ENCODE results near the gene SLC25A25.

Gene SLC25A25

DNA sequence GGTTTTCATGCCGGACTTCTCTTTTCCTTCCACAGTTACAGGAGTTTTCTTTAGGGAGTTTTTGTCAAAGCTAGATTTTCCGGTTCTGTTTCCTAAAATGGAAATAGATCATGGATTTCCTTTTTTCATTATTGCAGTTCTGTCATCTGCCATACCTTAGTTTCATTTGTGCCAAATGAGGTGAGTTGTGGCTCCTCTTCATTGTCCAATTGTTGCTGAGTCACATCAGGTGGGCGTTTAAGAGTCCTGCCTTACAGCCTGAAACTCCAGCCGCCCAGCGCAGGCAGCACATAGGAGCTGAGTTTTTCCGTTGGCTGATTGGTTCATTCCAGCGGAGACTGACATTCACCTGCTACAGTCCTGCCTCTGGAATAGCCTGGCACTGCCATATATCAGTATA lies 14.1 kb downstream of the SLC25A25 start:
- no peak for TF ChIP-seq EZH2phosphoT487 (IDR thresholded peaks at IDR 0.05; ENCODE audit: borderline replicate concordance)
- TF ChIP-seq, protein P1, sequence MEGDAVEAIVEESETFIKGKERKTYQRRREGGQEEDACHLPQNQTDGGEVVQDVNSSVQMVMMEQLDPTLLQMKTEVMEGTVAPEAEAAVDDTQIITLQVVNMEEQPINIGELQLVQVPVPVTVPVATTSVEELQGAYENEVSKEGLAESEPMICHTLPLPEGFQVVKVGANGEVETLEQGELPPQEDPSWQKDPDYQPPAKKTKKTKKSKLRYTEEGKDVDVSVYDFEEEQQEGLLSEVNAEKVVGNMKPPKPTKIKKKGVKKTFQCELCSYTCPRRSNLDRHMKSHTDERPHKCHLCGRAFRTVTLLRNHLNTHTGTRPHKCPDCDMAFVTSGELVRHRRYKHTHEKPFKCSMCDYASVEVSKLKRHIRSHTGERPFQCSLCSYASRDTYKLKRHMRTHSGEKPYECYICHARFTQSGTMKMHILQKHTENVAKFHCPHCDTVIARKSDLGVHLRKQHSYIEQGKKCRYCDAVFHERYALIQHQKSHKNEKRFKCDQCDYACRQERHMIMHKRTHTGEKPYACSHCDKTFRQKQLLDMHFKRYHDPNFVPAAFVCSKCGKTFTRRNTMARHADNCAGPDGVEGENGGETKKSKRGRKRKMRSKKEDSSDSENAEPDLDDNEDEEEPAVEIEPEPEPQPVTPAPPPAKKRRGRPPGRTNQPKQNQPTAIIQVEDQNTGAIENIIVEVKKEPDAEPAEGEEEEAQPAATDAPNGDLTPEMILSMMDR (conservative IDR thresholded peaks at IDR 0.05; ENCODE audit: low read length): no peak
- no peaks in the 10 kb centered on the region for H3F3A ChIP-seq (ENCODE audit: low read depth)
- peaks cover 10% of the 10 kb centered on the region for H4K20me1 ChIP-seq (ENCODE audit: insufficient read depth, low read length, poor library complexity, severe bottlenecking)
- peaks cover 78% of the 10 kb centered on the region for H3K79me2 ChIP-seq (ENCODE audit: insufficient read depth, low read length)
- H3K4me3 ChIP-seq (ENCODE audit: low read length, poor library complexity, severe bottlenecking): no peak overlapping the region
- H3K36me3 ChIP-seq (ENCODE audit: insufficient read depth, low read length): peaks cover 30% of the 10 kb centered on the region; the same call in 1 of the 2 replicates
- no peaks in the 10 kb centered on the region for H3K27me3 ChIP-seq (ENCODE audit: insufficient read depth, low read length, poor library complexity, severe bottlenecking)
- H2AFZ ChIP-seq (ENCODE audit: low read length): no peak overlapping the region
- no peak overlapping the region for H3K9ac ChIP-seq (ENCODE audit: low read depth, low read length, poor library complexity, severe bottlenecking)
- H3K9me3 ChIP-seq (ENCODE audit: insufficient read depth, low read depth, low read length): no peaks in the 10 kb centered on the region
- H3K4me1 ChIP-seq (ENCODE audit: insufficient read depth, low read length, poor library complexity, severe bottlenecking): peaks cover 11% of the 10 kb centered on the region
- H3K9me2 ChIP-seq (replicated peaks; ENCODE audit: low read depth, low read length): no peaks in the 10 kb centered on the region
- no peak overlapping the region for H3K4me2 ChIP-seq (ENCODE audit: low read depth, low read length, poor library complexity, severe bottlenecking)

GRCh38 chr9:128084746-128085145 lies 16.7 kb downstream of the SLC25A25 start:
- Histone ChIP-seq H3K9me3 (ENCODE audit: insufficient read depth, low read depth, low read length) (no peaks in the 10 kb centered on the region), H3K9me2 (replicated peaks; ENCODE audit: low read depth, low read length) (no peaks in the 10 kb centered on the region), H3K4me2 (ENCODE audit: low read depth, low read length, poor library complexity, severe bottlenecking) (no peak overlapping the region), H4K20me1 (ENCODE audit: insufficient read depth, low read length, poor library complexity, severe bottlenecking) (peaks cover 18% of the 10 kb centered on the region), H3F3A (ENCODE audit: low read depth) (no peaks in the 10 kb centered on the region), H3K27me3 (ENCODE audit: insufficient read depth, low read length, poor library complexity, severe bottlenecking) (no peaks in the 10 kb centered on the region), H3K79me2 (ENCODE audit: insufficient read depth, low read length) (peaks cover 80% of the 10 kb centered on the region), H3K36me3 (ENCODE audit: insufficient read depth, low read length) (peaks cover 26% of the 10 kb centered on the region; the same call in 1 of the 2 replicates), H2AFZ (ENCODE audit: low read length) (no peak overlapping the region), H3K4me3 (ENCODE audit: low read length, poor library complexity, severe bottlenecking) (no peak overlapping the region), H3K4me1 (ENCODE audit: insufficient read depth, low read length, poor library complexity, severe bottlenecking) (peaks cover 4% of the 10 kb centered on the region), H3K9ac (ENCODE audit: low read depth, low read length, poor library complexity, severe bottlenecking) (no peak overlapping the region)
- TF ChIP-seq EZH2phosphoT487 (IDR thresholded peaks at IDR 0.05; ENCODE audit: borderline replicate concordance): no peak
- TF ChIP-seq, protein P1 (conservative IDR thresholded peaks at IDR 0.05; ENCODE audit: low read length): no peak

DNA sequence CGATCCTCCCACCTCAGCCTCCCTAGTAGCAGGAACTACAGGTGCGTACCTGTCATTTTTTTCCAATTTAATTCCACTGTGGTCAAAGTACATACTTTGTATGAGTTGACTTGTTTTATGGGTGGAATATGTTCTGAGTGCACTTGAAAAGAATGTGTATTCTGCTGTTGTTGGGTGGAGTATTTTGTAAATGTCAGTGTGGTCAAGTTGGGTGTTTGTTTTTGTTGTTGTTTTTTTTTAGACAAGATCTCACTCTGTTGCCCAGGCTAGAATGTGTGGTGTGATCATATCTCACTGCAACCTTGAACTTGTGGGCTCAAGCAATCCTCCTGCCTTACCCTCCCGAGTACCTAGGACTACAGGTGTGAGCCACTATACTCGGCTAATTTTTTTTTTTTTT lies 17.9 kb downstream of the SLC25A25 start:
- Histone ChIP-seq H3K4me2 (ENCODE audit: low read depth, low read length, poor library complexity, severe bottlenecking) (no peak overlapping the region), H3K27me3 (ENCODE audit: insufficient read depth, low read length, poor library complexity, severe bottlenecking) (no peaks in the 10 kb centered on the region), H4K20me1 (ENCODE audit: insufficient read depth, low read length, poor library complexity, severe bottlenecking) (peaks cover 17% of the 10 kb centered on the region), H3K9me2 (replicated peaks; ENCODE audit: low read depth, low read length) (no peaks in the 10 kb centered on the region), H3F3A (ENCODE audit: low read depth) (no peaks in the 10 kb centered on the region), H3K9me3 (ENCODE audit: insufficient read depth, low read depth, low read length) (no peaks in the 10 kb centered on the region), H3K79me2 (ENCODE audit: insufficient read depth, low read length) (peaks cover 81% of the 10 kb centered on the region), H3K4me3 (ENCODE audit: low read length, poor library complexity, severe bottlenecking) (no peak overlapping the region), H3K4me1 (ENCODE audit: insufficient read depth, low read length, poor library complexity, severe bottlenecking) (peaks cover 4% of the 10 kb centered on the region), H2AFZ (ENCODE audit: low read length) (no peak overlapping the region), H3K9ac (ENCODE audit: low read depth, low read length, poor library complexity, severe bottlenecking) (no peak overlapping the region), H3K36me3 (ENCODE audit: insufficient read depth, low read length) (peaks cover 26% of the 10 kb centered on the region; the same call in 1 of the 2 replicates)
- TF ChIP-seq EZH2phosphoT487 (IDR thresholded peaks at IDR 0.05; ENCODE audit: borderline replicate concordance): no peak
- TF ChIP-seq, protein P1 (conservative IDR thresholded peaks at IDR 0.05; ENCODE audit: low read length): no peak

Data from Loucy (cell line).